GM23338 (cell line): ENCODE measurements around the gene VEGFC.

ENCODE experiments used
- CREB1 ChIP-seq: fragments of 250-450 bp; sonication (Bioruptor Pico); IDR thresholded peaks from 2 replicates; pipeline ENCODE4 v1.5.0; 2020; ENCODE audit warnings: low read depth, mild to moderate bottlenecking, moderate library complexity
- POLR2AphosphoS5 ChIP-seq: IDR thresholded peaks from 2 replicates; pipeline ENCODE4 v1.6.1; 2016; ENCODE audit warnings: antibody characterized with exemption, low read depth

GRCh38 chr4:176729489-176729888 is 63.2 kb downstream of the VEGFC start:
- no peak for TF ChIP-seq CREB1
- TF ChIP-seq POLR2AphosphoS5 = no peak
